HG03108 (cell line): ENCODE data around the gene ARF3.

Experiments
- ATAC-seq: cut with Tn5 transposase; IDR thresholded peaks from one replicate; pipeline ENCODE4 v1.9.1; 2021; ENCODE audit warnings: moderate library complexity; ENCODE audit not compliant: unreplicated experiment

Gene ARF3

GRCh38 chr12:48957141-48958048 lies at the start of gene ARF3:
ARF3 (minus strand) TSS chr12:48957487; CDS start chr12:48941095, 16,392 bp downstream.
- ATAC-seq = peak; percentile 93

- ATAC-seq = no peak
Observed at GRCh38 chr12:49000346-49000745, 43.1 kb upstream of the ARF3 start.

- ATAC-seq = no peak
Observed at GRCh38 chr12:48999371-49000131, 42.3 kb upstream of the ARF3 start, which contains the start of gene DDN. DDN (minus strand) TSS chr12:48999375; CDS start chr12:48999287, 88 bp downstream.

GRCh38 chr12:48998497-48999353 lies 41.4 kb upstream of the ARF3 start:
- ATAC-seq = peak; percentile 11

- peak; percentile 39 for ATAC-seq
Observed at GRCh38 chr12:48997719-48998496, 40.6 kb upstream of the ARF3 start.

- peak; percentile 35 for ATAC-seq
Observed at GRCh38 chr12:48996794-48997718, 39.8 kb upstream of the ARF3 start.

- no peak for ATAC-seq
Observed at GRCh38 chr12:48995086-48995879, 38.0 kb upstream of the ARF3 start.

GRCh38 chr12:48994224-48995085 lies 37.2 kb upstream of the ARF3 start:
- ATAC-seq = no peak

GRCh38 chr12:48993787-48994186 lies 36.5 kb upstream of the ARF3 start:
- ATAC-seq = no peak

GRCh38 chr12:48991247-48992050 lies 34.2 kb upstream of the ARF3 start:
- ATAC-seq = no peak

- no peak for ATAC-seq
Observed at GRCh38 chr12:48990552-48990951, 33.3 kb upstream of the ARF3 start.

GRCh38 chr12:48988030-48988649 lies 30.9 kb upstream of the ARF3 start:
- ATAC-seq = peak; percentile 47

GRCh38 chr12:48986720-48987291 lies 29.5 kb upstream of the ARF3 start:
- ATAC-seq = no peak

GRCh38 chr12:48985901-48986300 lies 28.6 kb upstream of the ARF3 start:
- ATAC-seq = no peak

- no peak for ATAC-seq
Observed at GRCh38 chr12:48985475-48985897, 28.2 kb upstream of the ARF3 start.
